Fibroblast of skin of abdomen (primary cell): ENCODE results near the gene DGKI. TPM values are rescaled to one million over a fixed set of nuclear protein-coding genes. Genes with fewer than 3 reads are reported as not detected.

ENCODE experiments used
- DNase-seq: peaks from one replicate; pipeline ENCODE4 v3.0.0-alpha.2; 2013
- polyA plus RNA-seq, 2 experiments: library from polyadenylated mRNA; unstranded; fragments of 120-200 nt; gene quantifications; one replicate each; pipeline ENCODE4 v1.2.1, GENCODE V29; 2013; ENCODE audit not compliant: insufficient read length in 2 of 2

DGKI gene
- 1.4 TPM for polyA plus RNA-seq (2013, experiment 1 of 2; ENCODE audit: insufficient read length)
- 1.3 TPM for polyA plus RNA-seq (2013, experiment 2 of 2; ENCODE audit: insufficient read length)

DNA sequence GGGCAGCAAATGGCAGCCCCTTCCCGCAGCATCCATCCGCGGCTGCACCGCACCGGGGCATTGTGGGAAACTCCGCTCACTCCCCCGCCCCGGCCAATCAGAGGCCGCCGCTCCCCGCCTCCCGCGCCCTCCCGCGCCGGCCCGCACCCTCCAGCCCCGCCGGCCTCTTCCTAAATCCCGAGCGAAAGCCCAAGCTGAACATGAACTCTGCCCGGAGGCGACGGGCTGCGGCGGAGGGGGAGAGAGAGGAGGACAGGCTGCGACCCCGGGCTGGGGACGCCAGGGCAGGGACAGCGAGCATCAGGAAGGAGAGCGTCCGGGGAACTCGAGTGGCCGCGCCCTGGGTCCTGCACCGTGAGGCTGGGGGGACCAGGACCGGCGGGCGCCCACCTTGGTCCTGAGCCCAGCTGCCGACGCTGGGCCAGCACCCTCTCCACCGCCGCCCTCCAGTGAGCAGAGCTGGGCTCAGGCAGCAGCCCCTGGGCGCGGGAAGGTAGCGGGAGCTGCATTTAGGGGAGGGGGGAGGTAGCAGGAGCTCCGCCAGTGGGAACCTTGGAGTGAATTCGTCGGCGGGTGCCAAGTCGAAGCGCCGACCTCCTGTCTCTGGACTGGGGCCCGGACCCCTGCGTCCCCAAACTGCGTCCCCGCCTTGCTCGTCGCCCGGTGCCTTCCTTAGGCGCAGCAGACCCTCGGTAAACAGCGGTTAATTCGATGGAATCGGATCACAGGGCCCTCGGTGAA is at the start of gene DGKI:
Gene DGKI, minus strand, starts transcription at position 148 of the 741 bp plus-strand sequence.
- DNase-seq, result peak; percentile 23

DNA sequence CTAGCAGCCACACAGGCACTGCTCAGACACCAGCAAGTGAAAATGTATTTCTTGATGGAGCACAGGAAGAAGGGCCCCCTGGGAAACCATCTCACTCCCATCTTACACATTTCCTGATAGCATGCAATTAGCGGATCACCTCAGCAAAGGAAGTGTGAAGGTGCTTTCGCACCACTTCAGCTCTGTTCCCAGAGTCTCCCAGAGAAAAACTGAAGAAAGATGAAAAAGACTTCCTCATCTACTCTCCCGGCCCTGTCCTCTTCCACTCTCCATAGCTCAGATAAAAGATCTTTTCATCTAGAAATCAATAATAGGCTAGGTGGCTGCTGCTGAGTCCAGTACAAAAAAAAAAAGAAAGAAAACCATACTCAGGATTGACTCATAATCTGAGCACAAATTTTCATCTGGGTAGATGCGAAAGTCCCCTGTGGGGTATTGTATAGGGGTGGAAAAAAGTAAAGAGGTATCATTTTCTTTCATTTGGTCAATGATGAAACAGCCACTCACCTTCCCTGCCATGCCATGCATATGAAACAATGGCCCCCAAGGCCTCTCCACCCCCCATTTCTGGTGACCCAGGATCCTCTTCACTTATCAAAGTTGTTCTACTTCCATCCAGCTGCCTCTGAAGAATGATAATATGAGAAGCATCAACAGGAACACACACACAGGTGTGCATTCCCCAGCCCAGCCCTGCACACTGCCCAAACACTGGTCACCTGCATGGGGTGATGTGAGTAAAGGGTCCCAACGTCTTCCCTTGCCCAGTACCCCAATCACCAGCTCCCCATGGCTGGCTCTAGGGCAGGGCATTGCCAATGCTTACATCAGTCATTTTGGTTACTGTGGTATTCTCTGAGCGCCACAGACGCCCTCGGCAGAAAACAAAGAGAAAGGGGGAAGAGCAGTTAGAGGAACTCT is 48.8 kb upstream of the DGKI start:
- no peak for DNase-seq

DNA sequence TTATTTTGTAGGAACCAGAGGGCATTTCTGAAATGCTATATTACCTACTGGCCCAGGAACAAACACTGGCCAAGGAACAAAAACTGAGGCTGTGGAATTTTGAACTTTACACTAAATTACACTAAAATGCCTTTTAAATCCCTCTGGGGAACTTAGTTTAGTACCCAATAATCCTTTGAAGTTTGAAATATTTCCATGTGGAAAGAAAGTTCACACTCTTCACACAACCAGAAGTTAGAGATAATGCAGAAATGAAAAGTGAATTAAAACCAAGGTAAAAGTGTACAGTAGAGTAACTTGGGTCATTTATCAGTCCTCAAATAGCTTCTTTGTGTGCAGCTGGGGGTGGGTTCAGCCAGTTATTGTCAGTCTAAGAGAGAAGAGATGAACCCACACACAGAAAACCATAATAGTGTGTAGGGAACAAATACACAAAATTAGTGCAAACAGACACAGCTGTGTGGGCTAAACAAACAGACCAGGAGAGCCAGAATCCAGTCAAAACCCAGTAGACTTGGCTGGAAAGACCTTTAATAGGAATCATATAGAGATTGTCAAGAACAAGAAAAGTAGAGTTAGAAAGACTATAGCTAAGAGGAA is 46.5 kb upstream of the DGKI start:
- no peak for DNase-seq

DNA sequence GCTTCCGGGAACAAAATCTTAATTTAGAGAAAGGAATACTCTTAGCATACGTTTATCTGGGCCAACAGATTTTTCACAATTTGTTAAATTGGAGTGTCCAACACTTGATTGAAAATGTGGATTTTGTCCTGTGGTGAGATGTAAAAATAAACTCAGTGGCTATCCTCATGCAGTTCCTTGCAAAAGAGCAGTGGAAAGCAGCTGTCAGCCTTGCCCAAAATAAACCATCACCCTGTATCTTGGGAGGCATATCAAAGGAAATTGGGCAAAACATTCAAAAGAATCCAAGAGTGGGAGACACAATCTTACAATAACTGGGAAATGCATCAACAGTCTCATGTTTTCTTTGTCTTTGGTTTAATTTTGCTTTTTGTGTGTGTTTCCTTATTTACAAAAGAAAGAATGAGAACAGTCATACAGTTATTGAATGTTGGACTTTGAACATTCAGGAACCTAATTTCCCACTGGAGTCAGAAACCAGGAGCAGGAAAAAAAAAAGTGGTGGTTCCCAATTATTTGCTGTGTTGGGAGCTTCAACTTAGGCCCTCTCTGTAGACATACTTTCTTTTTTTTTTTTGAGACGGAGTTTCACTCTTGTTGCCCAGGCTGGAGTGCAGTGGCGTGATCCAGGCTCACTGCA is 44.4 kb upstream of the DGKI start:
- no peak for DNase-seq

DNA sequence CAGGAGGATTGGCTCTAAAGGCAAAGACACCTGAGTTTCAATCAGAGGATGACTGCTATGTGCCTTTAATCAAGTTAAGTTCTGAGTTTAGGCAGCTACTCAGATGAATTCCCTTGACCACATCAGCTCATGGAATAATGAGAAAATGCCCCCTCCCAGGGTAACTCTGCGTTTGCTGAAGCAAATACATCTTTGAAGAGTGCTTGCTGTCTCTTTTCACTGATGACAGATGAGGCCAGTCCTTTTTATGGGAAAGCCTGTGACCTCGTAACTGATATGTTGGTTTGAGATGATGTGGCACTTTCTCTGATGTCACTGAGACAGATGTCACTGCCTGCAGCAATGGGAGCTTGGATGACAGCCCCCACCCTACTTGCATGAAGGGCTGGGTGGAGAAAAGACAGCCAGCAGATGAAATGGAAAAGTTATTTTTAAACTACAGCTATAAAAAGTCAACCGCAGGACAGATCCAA is 43.7 kb upstream of the DGKI start:
- DNase-seq, result no peak

DNA sequence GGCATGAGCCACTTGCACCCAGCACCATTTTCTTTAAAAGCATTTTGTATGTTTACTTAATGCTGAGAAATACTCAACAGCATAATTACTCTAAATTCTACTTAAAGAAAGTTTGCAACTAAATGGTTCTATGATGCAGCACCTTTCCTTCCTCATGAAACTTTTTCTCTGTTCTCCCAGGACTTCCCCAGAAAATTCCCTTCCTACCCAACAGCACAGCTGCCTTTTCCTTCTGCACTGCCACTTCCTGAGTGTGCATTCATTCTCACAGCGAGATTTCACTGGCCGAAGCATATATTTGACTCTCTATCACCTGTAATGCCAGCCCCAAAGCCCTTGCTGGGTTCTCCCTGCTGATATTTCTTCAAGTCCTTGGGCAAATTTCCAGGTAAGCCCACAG is 41.5 kb upstream of the DGKI start:
- DNase-seq, result no peak

DNA sequence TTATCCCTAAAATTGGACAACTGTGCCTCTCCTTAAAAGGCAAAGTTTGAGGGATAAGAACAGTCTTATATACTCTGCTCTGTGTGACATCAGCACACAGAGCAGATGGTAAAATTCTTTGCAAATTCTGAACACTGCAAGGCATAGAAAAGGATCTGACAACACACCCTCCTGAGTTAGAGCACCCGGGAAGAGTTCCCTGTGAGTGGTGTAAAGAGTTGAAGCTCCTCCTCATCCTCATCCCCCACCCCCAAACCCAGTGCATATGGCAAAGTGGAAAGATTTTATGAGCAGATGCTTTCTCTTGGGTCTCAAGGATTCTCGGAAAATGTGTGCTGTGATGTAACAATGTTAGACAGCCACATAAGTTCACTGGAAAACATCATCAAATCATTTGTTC is 40.0 kb upstream of the DGKI start:
- peak; percentile 80 for DNase-seq

DNA sequence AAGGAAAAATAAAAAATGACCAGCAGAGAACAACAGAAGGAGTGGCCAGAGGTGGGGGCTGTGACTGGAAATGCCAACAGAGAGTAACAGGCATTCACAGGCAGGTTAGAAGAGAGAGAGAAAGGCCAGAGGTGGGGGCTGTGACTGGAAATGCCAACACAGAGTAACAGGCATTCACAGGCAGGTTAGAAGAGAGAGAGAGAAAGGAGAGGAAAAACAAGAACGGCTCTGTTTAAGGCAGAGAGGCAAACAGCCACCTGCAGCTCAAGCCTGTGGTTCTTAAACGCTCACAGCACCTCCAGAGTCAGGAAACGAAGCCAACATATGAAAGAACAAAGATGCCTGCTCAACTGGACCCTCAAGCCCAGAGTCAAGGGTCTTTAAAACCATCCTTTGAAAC is 39.5 kb upstream of the DGKI start:
- no peak for DNase-seq

DNA sequence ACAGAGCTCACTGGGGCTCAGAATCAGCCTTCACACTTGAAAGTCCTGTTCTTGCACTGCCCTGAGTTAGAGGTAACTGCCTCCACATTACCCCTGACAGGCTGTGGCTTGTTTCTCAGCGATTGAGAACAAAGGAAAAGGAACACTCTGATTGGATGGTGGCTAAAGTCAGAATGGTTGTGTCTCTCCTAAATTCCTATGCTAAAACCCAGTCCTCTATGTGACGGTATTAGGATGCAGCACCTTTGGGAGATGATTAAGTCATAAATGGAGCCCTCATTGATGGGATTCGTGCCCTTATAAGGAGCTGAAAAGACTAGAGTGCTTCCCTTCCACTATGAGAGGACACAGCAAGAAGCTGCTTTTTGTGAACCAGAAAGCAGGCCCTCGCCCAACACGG is 38.9 kb upstream of the DGKI start:
- DNase-seq, result no peak

DNA sequence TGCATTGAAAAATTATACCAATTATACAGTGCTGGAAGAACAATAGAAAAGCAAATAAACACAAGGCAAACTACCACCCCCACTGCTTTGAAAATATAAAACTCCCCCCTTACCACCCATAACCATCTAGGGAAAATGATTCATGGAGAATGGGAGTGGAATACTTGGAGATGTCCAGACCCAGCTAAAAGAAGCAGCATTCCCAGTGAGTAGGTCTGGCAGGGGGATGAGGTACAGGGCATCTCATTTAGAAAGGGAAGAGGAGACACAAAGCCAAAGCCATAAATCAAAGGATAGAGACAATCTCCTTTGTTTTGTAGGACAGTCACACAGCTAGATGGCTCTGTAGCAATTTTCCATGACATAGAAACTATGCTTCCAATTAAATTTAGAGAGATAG is 36.0 kb upstream of the DGKI start:
- DNase-seq, result peak; percentile 44

DNA sequence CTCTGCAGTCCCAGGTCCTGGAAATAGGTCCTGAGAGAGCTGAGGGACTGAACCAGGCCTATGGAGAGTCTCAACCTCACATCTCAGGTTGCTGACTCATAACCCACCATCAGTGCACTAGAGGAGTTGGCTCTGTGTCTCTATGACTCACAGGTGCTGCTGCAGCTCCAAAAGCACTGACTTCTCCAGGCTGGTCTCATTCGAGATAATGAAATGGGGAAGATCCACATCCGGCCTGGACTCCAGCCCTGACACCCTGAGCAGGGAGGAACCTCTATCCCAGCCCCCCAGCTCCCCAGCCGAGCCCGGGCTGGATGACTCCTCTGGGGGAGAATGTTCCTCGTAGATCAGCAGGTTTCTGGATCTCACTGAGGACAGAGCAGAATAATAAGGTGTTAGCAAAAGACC is 35.5 kb upstream of the DGKI start:
- peak; percentile 100 for DNase-seq

DNA sequence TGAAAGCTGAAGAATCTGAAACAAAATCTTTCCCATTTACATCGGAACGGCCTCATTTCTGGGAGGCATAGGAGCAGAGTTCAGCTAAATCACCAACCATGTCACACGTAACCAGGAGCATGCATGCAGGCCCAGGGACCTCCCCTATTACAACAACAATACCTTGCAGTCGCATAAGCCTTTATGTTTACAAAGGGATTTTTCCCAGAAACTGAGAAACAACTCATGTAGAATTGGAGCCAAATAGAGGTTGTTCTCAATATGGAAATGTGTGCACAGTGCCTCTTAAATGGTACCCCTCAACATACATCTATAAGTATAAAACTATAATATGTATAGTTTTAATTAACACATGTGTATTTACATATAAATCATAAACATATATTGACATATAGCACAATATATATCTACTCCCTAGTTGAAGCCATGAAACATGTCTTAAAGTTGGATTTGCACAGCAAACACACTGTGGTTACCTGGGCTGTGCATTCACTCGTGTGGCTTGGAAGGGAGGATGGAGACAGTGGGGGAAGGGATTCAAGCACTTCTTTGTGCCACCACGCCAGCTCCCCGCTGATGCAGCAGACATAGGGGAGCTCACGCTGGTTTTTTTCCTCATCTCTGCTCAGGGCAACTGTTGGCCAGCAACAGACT is 35.0 kb upstream of the DGKI start:
- DNase-seq, result no peak

DNA sequence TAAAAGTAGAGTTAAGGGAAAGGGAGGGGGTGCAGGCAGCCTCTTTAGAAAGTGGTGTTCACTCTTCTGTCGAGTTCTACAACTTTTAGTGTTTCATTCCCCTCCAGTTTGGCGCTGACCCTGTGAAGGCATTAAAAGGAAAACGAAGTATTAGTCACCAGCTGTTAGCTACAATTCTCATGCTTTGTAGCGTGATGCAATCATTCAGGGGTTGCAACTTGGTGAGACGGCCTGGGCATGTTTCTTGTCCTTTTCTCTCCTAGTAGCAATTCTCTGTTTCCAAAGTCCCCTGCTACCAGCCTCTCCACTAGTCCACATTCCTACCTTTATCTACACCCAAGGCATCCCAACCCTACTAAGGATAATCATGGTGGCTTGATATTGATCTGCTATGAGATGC is 33.7 kb upstream of the DGKI start:
- peak; percentile 77 for DNase-seq

DNA sequence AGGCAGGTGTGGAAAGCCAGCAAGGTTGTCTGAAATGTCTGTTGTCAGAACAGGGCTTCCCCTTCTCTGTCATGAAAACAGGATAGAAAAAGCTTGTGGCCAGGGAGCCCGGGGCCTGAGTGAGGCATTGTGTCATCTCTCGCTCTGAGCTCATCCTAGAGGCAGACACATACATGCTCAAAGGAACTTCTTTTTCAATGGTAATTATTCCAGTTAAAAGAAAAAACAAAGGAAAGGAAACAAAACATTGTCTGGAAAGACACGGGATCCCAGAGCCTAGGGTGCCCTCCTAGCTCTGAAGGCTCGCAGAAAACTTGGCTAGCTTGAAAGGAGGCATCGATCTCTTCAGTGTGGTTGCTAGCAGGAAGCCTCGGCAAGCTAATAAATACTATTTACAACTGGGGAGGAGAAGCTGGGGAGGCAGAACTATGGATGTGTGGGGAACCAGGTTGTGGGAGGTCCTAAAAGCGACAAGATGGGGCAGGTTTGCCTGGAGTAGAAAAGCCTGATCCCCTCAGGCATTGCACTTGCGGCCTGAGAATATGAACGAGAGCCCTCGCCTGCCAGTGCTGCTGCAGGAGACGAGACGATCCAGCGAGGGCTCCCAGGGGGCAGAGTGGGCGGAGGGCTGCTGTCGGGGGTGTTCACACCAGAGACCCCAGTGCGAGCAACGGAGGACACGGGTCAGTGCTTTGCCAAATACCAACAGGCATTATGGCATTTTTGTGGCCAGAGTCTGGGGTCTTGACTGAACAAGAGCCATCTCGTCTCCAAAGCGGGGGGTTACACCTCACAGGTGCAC is 32.8 kb upstream of the DGKI start:
- DNase-seq, result no peak

DNA sequence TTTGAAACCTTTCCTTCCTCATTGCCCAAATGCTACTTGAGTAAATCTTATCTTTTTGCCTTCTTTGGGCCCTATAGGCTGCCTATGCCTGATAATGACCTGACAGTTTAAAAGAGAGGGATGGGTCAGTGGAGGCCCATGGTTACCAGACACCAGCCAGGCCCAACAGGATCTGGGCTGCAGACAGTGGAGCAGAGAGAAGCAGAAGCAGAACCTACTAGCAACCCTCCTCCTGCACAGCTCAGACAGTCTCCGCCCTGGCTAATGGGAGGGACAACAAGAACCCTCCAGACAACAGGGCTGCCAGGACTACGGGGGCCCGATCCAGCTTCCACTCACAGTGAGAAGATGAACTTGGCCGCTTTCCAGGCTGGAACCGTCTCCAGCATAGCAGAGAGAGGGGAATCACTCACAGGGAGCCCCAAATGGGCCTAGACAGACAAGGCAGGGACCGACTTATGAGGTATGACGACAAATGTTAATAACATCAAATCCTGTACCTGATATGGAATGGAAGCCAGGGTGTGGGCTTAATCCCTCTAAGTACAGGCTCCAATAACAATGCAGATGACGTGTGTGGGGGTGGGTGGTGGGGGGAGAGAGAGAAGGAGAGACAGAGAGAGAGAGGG is 31.7 kb upstream of the DGKI start:
- no peak for DNase-seq

DNA sequence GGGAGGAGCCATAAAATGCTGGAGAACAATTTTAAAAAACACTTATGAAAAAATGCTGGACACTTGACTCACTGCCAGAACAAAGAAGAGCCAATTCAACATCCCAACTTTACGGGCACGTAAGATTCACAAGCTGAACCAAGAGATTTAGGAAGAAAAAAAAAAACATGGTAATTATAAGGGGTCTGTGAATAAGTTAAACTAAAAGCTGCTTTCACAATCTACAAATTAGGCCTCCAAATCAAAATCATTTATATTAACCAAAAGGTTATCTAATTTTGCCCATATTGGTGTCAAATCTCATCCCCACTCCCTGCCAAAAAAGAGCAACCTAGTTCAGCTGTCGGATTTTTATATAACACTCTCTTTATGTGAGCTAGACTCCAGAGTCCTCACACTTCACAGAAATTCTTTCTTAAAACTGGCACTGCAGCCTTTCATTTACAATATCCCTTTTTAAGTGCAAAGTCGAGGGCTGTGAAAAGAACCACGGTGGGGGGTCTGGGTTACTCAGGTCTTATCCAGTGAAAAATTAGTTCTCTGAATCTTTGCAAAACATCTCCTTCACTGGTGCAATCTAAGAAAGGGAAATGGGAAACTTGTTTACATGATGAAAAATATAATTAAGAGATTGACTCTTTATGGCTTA is 30.4 kb upstream of the DGKI start:
- no peak for DNase-seq

DNA sequence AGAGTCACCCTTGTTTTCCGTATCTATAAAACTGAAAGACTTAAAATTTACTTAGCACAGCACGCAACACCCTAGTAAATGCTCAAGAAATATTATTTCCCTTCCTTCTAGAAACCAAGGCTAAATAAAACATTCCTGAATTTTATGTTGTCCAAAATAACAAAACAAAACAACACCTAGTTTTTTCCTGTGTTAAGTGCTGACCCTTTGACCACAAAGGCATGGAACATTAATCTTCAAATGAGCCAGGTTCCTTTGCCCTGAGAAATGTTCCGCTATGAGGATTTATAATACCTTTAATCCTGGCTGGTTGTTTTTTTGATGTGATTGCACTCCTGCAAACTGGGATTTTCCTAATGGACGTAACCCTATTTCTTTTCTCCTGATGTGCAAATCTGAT is 29.0 kb upstream of the DGKI start:
- no peak for DNase-seq

DNA sequence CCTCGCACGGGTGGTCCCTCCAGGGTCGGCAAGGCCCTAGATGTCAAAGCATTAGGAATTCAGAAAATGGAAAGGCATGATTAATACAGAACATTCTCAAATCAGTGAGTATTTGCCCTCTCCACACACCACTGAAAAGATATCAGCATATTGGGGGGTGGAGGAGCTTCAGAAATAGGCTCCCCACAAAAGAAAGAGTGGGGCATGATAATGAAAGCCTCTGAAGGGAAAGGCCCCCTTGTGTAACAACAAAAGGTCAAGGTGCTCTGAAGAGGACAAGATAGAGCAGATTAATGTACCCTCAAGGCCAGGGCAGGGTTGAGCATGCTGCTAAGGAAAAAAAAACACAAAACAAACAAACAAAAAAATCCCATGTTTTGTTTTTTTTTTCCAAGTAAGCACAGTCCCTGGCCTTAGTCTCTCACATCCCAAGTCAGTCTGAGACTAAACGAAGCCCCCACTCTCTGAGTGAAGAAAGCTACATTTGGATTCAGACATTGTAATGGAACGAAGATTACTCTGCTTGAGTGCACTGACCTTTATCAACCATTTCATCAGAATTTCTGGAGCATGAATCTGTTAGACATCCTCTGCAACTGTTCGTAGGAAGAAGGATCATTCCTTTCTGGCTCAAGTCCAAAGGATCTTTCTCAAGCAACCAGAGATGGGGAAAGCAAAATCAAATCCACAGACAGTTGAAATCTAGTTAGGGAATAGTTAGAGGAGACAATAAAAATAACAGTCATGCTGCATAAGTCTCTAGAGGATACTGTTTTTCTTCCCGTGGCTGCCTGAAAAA is 27.4 kb upstream of the DGKI start:
- peak; percentile 97 for DNase-seq

DNA sequence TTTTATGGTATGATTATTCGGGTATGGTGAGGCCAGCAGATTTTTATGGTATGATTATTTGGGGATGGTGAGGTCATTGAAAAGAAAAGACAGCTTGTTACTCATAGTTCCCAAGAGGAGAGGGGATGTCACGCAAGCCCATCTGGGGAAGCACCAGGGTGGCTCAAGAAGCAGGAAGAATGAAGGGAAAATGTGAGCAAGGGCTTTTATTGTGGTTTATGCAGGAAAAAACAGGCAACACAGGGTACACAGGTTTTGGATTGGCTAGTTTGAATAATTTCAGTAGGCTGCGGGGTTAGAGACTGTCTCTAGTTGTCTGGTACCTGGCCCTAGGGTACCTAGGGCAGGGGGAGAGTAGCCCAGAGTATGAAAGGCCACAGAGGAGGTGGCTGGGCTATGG is 26.8 kb upstream of the DGKI start:
- peak; percentile 86 for DNase-seq
